Gastroesophageal sphincter (tissue), 4 donors: ENCODE results near the gene SHPK. TPM values are rescaled to one million over a fixed set of nuclear protein-coding genes. Genes with fewer than 3 reads are reported as not detected.
A peak's percentile ranks its signal among the peaks of the same experiment; 100 is the strongest.

ENCODE experiments used
- ATAC-seq: fragments of 150-250 bp; one replicate; pipeline ENCODE4 v1.9.1; 2016; ENCODE audit warnings: mild to moderate bottlenecking, moderate library complexity
- H3K27ac ChIP-seq, 4 donors: fragments of 200-600 bp; sonication (generic) in 3 of 4; 1 replicate in 3 of 4; 2 replicates in 1 of 4; pipeline ENCODE4 v1.5.1; 2016 to 2019
- H3K27me3 ChIP-seq: fragments of 200-600 bp; sonication (generic); one replicate; pipeline ENCODE4 v1.5.1; 2019
- H3K36me3 ChIP-seq, 2 donors: fragments of 200-600 bp; sonication (generic); one replicate each; pipeline ENCODE4 v1.5.1; 2019; ENCODE audit warnings: control low read depth in 1 of 2
- H3K4me1 ChIP-seq, 3 donors: fragments of 200-600 bp; sonication (generic); 1 replicate in 2 of 3; 2 replicates in 1 of 3; pipeline ENCODE4 v1.5.1; 2016 to 2019; ENCODE audit warnings: control low read depth in 2 of 3
- H3K4me3 ChIP-seq, 2 donors: fragments of 200-600 bp; sonication (generic); one replicate each; pipeline ENCODE4 v1.5.1; 2019; ENCODE audit warnings: mild to moderate bottlenecking in 1 of 2, moderate library complexity in 1 of 2
- H3K9me3 ChIP-seq, 3 donors: fragments of 200-600 bp; sonication (generic); one replicate each; pipeline ENCODE4 v1.5.1; 2017 to 2019; ENCODE audit warnings: control low read depth in 2 of 3
- EP300 ChIP-seq: sonication (generic); formaldehyde crosslinking; IDR thresholded peaks from one replicate; pipeline ENCODE4 v1.6.1; 2017; ENCODE audit warnings: antibody characterized with exemption, mild to moderate bottlenecking
- POLR2A ChIP-seq, 2 donors: fragments of 450-650 bp; IDR thresholded peaks; one replicate each; pipeline ENCODE4 v1.6.1; 2017; ENCODE audit warnings: antibody characterized with exemption in 2 of 2, mild to moderate bottlenecking in 2 of 2, moderate library complexity in 1 of 2
- POLR2AphosphoS5 ChIP-seq: sonication (generic); formaldehyde crosslinking; IDR thresholded peaks from one replicate; pipeline ENCODE4 v1.6.1; 2017; ENCODE audit warnings: antibody characterized with exemption
- WGBS, 2 donors: methylation state at CpG; one replicate each; pipeline ENCODE4 v1.1.5; 2018; ENCODE audit warnings: low coverage in 1 of 2; 5-methylcytosine and 5-hydroxymethylcytosine counted together
- total RNA-seq, 4 donors: library from RNA; depleted of rRNA; stranded (reverse); fragments of >200 nt; gene quantifications; one replicate each; pipeline ENCODE4 v1.1.0, GENCODE V29; 2016
- TF ChIP-seq, protein P1 (sequence below), 4 experiments: fragments of 200-600 bp in 2 of 4; fragments of 450-650 bp in 2 of 4; sonication (generic) in 1 of 4; IDR thresholded peaks; one replicate each; pipeline ENCODE4 v1.5.1; 2017 to 2019; ENCODE audit warnings: antibody characterized with exemption in 4 of 4, mild to moderate bottlenecking in 2 of 4, moderate library complexity in 2 of 4

SHPK gene
- total RNA-seq, 4 donors from 2014 or later: 5.9 to 11.1 (median 9.8) TPM

DNA sequence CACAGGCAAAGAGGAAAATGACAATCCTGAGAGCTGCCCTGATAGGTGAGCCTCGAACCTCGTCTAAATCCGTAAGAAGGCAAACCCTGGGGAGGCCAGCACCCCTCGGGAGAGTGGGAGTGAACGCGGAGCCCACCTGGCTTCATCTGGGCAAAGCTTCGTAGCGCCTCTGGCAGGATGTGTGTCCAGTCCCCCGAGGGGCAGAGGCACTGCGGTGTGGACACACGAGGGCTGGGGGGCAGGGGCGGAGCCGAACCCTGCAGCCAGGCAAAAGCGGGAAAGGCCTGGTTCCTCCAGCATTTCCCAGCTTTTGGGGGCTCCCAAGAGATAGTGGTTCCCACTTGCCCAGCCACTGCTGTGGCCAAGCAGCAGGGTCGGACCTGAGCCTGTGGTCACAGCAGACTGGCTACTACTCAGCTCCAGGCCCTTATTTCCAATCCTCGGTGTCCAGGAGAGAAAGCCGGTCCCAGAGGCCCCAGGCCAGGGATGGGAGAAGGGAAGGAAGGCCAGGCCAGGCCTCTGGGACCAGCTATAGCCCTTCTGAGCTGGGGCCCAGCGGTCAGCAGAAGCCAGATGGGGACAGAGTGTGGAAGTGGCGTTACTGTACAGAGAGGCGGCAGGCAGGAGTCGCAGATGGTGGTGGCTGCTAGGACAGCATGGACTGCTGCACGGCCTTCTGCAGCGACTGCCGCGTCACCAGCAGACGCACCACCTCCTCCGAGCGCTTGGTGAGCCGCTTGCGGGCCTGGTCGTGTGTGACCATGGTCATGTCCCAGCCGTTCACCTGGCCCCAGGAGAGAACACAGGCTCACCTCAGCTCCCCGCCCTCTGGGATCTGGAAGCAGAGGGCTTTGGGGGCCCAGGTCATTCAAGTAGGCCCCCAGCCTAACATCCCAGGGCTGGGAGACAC, 27.3 kb upstream of the SHPK start:
- Histone ChIP-seq H3K36me3 (peaks cover 0 to 42% of the 10 kb centered on the region in 2 donors), H3K9me3 (no peaks in the 10 kb centered on the region), H3K4me3 (no peak overlapping the region), H3K27me3 (no peaks in the 10 kb centered on the region), H3K27ac (no peak overlapping the region), H3K4me1 (peaks cover 0 to 59% (median 34%) of the 10 kb centered on the region in 3 donors)
- WGBS, 2 donors: 83 to 84% methylated on average over 6 to 9 of the region's 33 CpGs
- no peak for ATAC-seq
- TF ChIP-seq POLR2A (IDR thresholded peaks at IDR 0.05) (no peak), POLR2AphosphoS5 (no peak), EP300 (no peak)
- TF ChIP-seq, protein P1, sequence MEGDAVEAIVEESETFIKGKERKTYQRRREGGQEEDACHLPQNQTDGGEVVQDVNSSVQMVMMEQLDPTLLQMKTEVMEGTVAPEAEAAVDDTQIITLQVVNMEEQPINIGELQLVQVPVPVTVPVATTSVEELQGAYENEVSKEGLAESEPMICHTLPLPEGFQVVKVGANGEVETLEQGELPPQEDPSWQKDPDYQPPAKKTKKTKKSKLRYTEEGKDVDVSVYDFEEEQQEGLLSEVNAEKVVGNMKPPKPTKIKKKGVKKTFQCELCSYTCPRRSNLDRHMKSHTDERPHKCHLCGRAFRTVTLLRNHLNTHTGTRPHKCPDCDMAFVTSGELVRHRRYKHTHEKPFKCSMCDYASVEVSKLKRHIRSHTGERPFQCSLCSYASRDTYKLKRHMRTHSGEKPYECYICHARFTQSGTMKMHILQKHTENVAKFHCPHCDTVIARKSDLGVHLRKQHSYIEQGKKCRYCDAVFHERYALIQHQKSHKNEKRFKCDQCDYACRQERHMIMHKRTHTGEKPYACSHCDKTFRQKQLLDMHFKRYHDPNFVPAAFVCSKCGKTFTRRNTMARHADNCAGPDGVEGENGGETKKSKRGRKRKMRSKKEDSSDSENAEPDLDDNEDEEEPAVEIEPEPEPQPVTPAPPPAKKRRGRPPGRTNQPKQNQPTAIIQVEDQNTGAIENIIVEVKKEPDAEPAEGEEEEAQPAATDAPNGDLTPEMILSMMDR (IDR thresholded peaks at IDR 0.05): no peak

DNA sequence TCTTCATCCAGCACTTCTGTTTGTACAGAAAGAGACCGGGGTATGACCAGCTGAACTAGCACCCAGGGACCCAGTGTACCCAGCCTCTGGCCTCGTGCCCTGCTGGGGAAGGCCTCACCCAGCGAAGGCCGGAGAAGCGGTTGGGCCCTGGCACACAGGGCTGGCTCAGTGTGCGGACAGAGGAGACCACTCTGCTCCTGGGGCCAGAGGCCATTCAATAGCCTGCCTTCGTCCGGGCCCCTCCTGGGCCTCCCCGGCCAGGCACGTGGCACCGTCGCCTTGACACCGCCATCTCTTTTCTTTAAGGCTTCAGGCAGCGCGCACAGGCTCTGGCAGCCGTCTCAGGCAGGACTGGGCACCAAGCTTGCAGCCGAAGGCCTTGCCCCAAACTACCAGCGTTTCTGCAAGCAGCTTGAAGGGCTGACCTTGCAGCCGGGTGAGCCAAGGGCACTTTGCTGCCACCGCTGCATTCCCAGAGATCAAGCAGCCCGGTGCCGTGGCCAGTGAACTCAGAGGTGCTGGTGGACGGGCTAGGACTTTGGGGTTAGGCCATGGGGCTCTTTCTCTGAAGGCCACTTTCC, 24.4 kb upstream of the SHPK start:
- no peak overlapping the region for H3K4me3 ChIP-seq
- no peaks in the 10 kb centered on the region for H3K9me3 ChIP-seq
- peak overlapping the region; percentile 9 to 89 (median 76) for H3K27ac ChIP-seq
- peaks cover 0 to 41% (median 19%) of the 10 kb centered on the region in 3 donors for H3K4me1 ChIP-seq
- TF ChIP-seq POLR2AphosphoS5: no peak
- ATAC-seq: no peak
- H3K36me3 ChIP-seq: peaks cover 0 to 60% of the 10 kb centered on the region in 2 donors
- WGBS, 2 donors: 80% methylated on average over 3 of the region's 23 CpGs; no CpG with 5 or more reads in 1 of the 2 donors
- no peaks in the 10 kb centered on the region for H3K27me3 ChIP-seq

DNA sequence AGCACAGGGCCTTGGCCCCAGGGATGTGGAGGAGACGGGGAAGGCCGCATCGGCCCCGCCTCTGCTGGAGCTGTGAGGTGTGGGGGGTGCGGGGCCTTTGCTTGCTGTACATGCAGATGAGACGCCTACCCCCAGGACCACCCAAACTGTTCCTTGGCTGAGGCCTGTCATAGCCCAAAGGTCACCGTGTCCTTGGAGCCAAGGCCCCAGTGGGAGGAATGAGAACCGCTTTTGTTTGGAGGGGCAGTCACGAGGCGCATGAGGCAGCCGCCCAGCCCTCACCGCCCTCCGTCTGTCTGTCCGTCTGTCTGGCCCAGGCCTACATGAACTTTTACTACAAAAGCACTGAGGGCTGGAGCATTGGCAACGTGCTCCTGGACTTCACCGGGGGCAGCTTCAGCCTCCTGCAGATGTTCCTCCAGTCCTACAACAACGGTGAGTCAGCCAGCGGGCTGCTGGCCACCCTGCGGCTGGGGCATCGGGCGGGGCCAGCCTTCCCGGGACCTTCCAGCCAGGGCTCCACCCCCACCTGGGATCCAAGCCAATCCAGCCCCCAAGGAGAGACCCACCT, 23.6 kb upstream of the SHPK start:
- WGBS, 2 donors: 37% methylated on average over 2 of the region's 22 CpGs; no CpG with 5 or more reads in 1 of the 2 donors
- TF ChIP-seq EP300 (no peak), POLR2AphosphoS5 (peak; percentile 70)
- TF ChIP-seq, protein P1 (IDR thresholded peaks at IDR 0.05): peak in 3 of 4 experiments; percentile 10 to 55 (median 50)
- H3K36me3 ChIP-seq: peaks cover 0 to 61% of the 10 kb centered on the region in 2 donors

DNA sequence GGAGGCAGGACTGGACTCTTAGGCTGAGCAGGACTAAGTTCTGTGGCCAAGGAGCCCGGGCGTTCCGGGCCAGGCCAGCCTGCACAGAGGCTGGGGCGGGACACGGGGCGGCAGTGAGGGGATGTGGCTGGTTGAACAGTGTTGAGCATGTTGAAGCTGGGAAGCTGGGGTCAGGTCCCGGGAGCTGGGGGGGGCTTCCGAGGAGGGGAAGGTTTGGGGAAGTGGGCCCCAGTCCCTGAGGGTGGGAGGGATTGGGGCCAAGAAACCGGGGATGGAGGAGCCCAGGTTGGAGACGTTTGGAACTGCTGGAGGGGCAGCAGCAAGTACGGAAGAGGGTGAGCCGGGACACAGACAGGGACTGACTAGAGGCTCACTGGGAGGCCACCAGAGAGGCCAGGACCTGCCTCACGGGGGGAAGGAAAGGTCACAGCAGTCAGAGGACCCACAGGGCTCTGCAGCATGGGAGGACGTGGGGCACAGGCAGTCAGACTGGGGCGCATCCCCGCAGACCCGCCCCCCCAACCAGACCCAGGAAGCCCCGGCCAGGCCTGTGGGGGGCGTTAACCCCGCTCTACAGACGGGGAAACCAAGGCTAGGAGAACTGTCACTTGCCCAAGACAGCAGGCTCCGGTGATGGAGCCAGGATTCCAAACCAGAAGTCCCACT, 22.9 kb upstream of the SHPK start:
- Histone ChIP-seq H3K27ac (peak overlapping the region; percentile 51 to 89 (median 76)), H3K4me3 (no peak overlapping the region), H3K27me3 (no peaks in the 10 kb centered on the region), H3K9me3 (no peaks in the 10 kb centered on the region), H3K4me1 (peaks cover 0 to 34% (median 19%) of the 10 kb centered on the region in 3 donors), H3K36me3 (peaks cover 0 to 54% of the 10 kb centered on the region in 2 donors)
- WGBS, 2 donors: 40% methylated on average over 2 of the region's 22 CpGs; no CpG with 5 or more reads in 1 of the 2 donors
- no peak for ATAC-seq
- TF ChIP-seq POLR2AphosphoS5 (no peak), EP300 (no peak), POLR2A (IDR thresholded peaks at IDR 0.05) (no peak)
- TF ChIP-seq, protein P1 (IDR thresholded peaks at IDR 0.05): no peak

More for the DNA sequence above, 23.6 kb upstream of the SHPK start:
- Histone ChIP-seq H3K27me3 (no peaks in the 10 kb centered on the region), H3K4me3 (no peak overlapping the region), H3K27ac (peak overlapping the region; percentile 51 to 89 (median 76)), H3K9me3 (no peaks in the 10 kb centered on the region), H3K4me1 (peaks cover 0 to 34% (median 19%) of the 10 kb centered on the region in 3 donors)
- ATAC-seq: peak; percentile 78
